A673 (cell line): ENCODE measurements around the gene RSPH4A. TPM values are rescaled to one million over a fixed set of nuclear protein-coding genes. Genes with fewer than 3 reads are reported as not detected.
A peak's percentile ranks its signal among the peaks of the same experiment; 100 is the strongest.
"Not testable (repeated sequence)": the region's sequence is repeated elsewhere in the genome, so short reads cannot be mapped to it uniquely, and the experiment has no call there.

Experiments
- BruUV-seq: library from RNA; stranded (reverse); fragments of 400-500 nt; replicated peaks from 2 replicates; lab custom pipeline; 2021; lab: Mats Ljungman, UMichigan
- CTCF ChIA-PET: fragments of 300-600 bp; sonication (Branson Sonifier 250); formaldehyde crosslinking; loops from one replicate; lab custom pipeline; 2022; ENCODE audit warnings: antibody characterized with exemption; lab: Charles Lee
- POLR2A ChIA-PET: fragments of 300-600 bp; sonication (Branson Sonifier 250); formaldehyde crosslinking; loops from one replicate; lab custom pipeline; 2022; ENCODE audit warnings: antibody characterized with exemption; ENCODE audit not compliant: low non-redundant PET; lab: Charles Lee
- DNase-seq: peaks from one replicate; pipeline ENCODE4 v3.0.0-alpha.2; 2015; ENCODE audit warnings: low spot score
- H3K27ac ChIP-seq: fragments of 200-600 bp; sonication (generic); 2 replicates; pipeline ENCODE4 v1.5.1; 2016; ENCODE audit warnings: mixed run types, low read depth, mild to moderate bottlenecking, mixed read lengths, antibody characterized with exemption, low read length; ENCODE audit not compliant: poor library complexity, severe bottlenecking
- H3K27me3 ChIP-seq: fragments of 200-600 bp; sonication (generic); replicated peaks from 2 replicates; pipeline ENCODE4 v1.6.1; 2017; ENCODE audit warnings: mixed run types, low read depth, mild to moderate bottlenecking, mixed read lengths, antibody characterized with exemption, low read length; ENCODE audit not compliant: insufficient read depth, poor library complexity
- H3K36me3 ChIP-seq: fragments of 200-600 bp; sonication (generic); 2 replicates; pipeline ENCODE4 v1.6.1; 2016; ENCODE audit warnings: mixed run types, mild to moderate bottlenecking, mixed read lengths, antibody characterized with exemption, low read length; ENCODE audit not compliant: insufficient read depth, poor library complexity, severe bottlenecking
- H3K4me1 ChIP-seq: fragments of 200-600 bp; sonication (generic); 2 replicates; pipeline ENCODE4 v1.6.1; 2017; ENCODE audit warnings: mixed run types, mild to moderate bottlenecking, mixed read lengths, antibody characterized with exemption, low read length; ENCODE audit not compliant: insufficient read depth, poor library complexity, severe bottlenecking
- H3K4me3 ChIP-seq: fragments of 200-600 bp; sonication (generic); 2 replicates; pipeline ENCODE4 v1.5.1; 2016; ENCODE audit warnings: low read depth, mixed run types, mild to moderate bottlenecking, mixed read lengths, low read length; ENCODE audit not compliant: poor library complexity, severe bottlenecking
- H3K9me3 ChIP-seq: fragments of 200-600 bp; sonication (generic); 2 replicates; pipeline ENCODE4 v1.6.1; 2016; ENCODE audit warnings: mixed run types, low read depth, mild to moderate bottlenecking, mixed read lengths, antibody characterized with exemption, low read length; ENCODE audit not compliant: poor library complexity, severe bottlenecking
- CTCF ChIP-seq: fragments of 300-800, 200-600 bp; sonication (generic); conservative IDR thresholded peaks from 2 replicates; pipeline ENCODE4 v1.5.1; 2017; ENCODE audit warnings: low read depth, mild to moderate bottlenecking, antibody characterized with exemption, low read length, moderate library complexity, mixed read lengths
- EZH2 ChIP-seq: fragments of 200-600 bp; sonication (generic); IDR thresholded peaks from 2 replicates; pipeline ENCODE4 v1.6.1; 2017; ENCODE audit warnings: borderline replicate concordance, low read depth, mild to moderate bottlenecking, mixed read lengths, antibody characterized with exemption, low read length; ENCODE audit not compliant: poor library complexity, severe bottlenecking
- intact Hi-C: fragments of 100-400 bp; cut with micrococcal nuclease; formaldehyde crosslinking; loops from one replicate; pipeline ENCODE4 v1.10.0; 2022; ENCODE audit not compliant: unreplicated experiment
- total RNA-seq: library from RNA; stranded (reverse); gene quantifications from 2 replicates; pipeline ENCODE4 v1.2.3, GENCODE V29; 2021

Gene RSPH4A
- total RNA-seq, 1 experiment from 2014 or later: 0.26 TPM

- peaks cover 21% of the 10 kb centered on the region for H3K4me1 ChIP-seq
- intact Hi-C loops: no loop called here
- no peak for DNase-seq
- ChIA-PET POLR2A (no interaction called here), CTCF (no interaction called here)
- TF ChIP-seq EZH2: no peak
- H3K9me3 ChIP-seq: no peaks in the 10 kb centered on the region
- H3K27ac ChIP-seq: no peak overlapping the region
- no peaks in the 10 kb centered on the region for H3K27me3 ChIP-seq
- no peak overlapping the region for H3K4me3 ChIP-seq
- no TSS peak for BruUV-seq
- H3K36me3 ChIP-seq: no peaks in the 10 kb centered on the region
Measured at GRCh38 chr6:116663308-116663707, 47.0 kb downstream of the RSPH4A start.

GRCh38 chr6:116664169-116664568 lies 47.9 kb downstream of the RSPH4A start:
- DNase-seq, BruUV-seq, H3K4me3 ChIP-seq, H3K9me3 ChIP-seq, POLR2A ChIA-PET, H3K27ac ChIP-seq, CTCF ChIA-PET, intact Hi-C loops, H3K27me3 ChIP-seq, H3K36me3 ChIP-seq: not testable (repeated sequence)
- peaks cover 21% of the 10 kb centered on the region for H3K4me1 ChIP-seq

GRCh38 chr6:116665464-116665863 lies 49.2 kb downstream of the RSPH4A start:
- H3K27me3 ChIP-seq: no peaks in the 10 kb centered on the region
- no peaks in the 10 kb centered on the region for H3K9me3 ChIP-seq
- no peak for DNase-seq
- intact Hi-C loops: no loop called here
- peak overlapping the region; percentile 4 for H3K4me3 ChIP-seq
- ChIA-PET POLR2A (no interaction called here), CTCF (interaction anchor here (0.6 kb wide), 1 partner anchor 614 kb away, joined by 3 read pairs; no protein-coding TSS in a partner anchor)
- H3K27ac ChIP-seq: no peak overlapping the region
- peaks cover 21% of the 10 kb centered on the region for H3K4me1 ChIP-seq
- H3K36me3 ChIP-seq: no peaks in the 10 kb centered on the region
- BruUV-seq: no TSS peak
- TF ChIP-seq EZH2: no peak
- no peak for TF ChIP-seq CTCF

GRCh38 chr6:116666869-116667268 lies 50.6 kb downstream of the RSPH4A start:
- no peaks in the 10 kb centered on the region for H3K27me3 ChIP-seq
- H3K4me3 ChIP-seq: peak overlapping the region; percentile 5
- H3K27ac ChIP-seq: no peak overlapping the region
- no peaks in the 10 kb centered on the region for H3K36me3 ChIP-seq
- no peak for DNase-seq
- intact Hi-C loops: no loop called here
- H3K9me3 ChIP-seq: no peaks in the 10 kb centered on the region
- CTCF ChIA-PET: no interaction called here
- peaks cover 21% of the 10 kb centered on the region for H3K4me1 ChIP-seq
- TF ChIP-seq CTCF: no peak
- TF ChIP-seq EZH2: no peak
- POLR2A ChIA-PET: no interaction called here
- BruUV-seq: no TSS peak
